Transverse colon (tissue), 4 donors: ENCODE data around the gene TCL1B.

ENCODE experiments used
- CTCF ChIP-seq, 5 experiments: fragments of 200-600 bp in 3 of 5; fragments of 450-650 bp in 2 of 5; sonication (generic) in 3 of 5; IDR thresholded peaks; 1 replicate in 2 of 5; 2 replicates in 3 of 5; pipeline ENCODE4 v1.5.1; 2016 to 2017; ENCODE audit warnings: antibody characterized with exemption in 5 of 5, inconsistent platforms in 3 of 5, mild to moderate bottlenecking in 2 of 5, moderate library complexity in 1 of 5
- EP300 ChIP-seq: sonication (generic); formaldehyde crosslinking; IDR thresholded peaks from one replicate; pipeline ENCODE4 v1.6.1; 2017; ENCODE audit warnings: antibody characterized with exemption, low read depth
- POLR2A ChIP-seq: fragments of 450-650 bp; IDR thresholded peaks from one replicate; pipeline ENCODE4 v1.6.1; 2016; ENCODE audit warnings: antibody characterized with exemption, mild to moderate bottlenecking, moderate library complexity
- POLR2AphosphoS5 ChIP-seq, 3 donors: sonication (generic); formaldehyde crosslinking; IDR thresholded peaks; one replicate each; pipeline ENCODE4 v1.6.1; 2016; ENCODE audit warnings: antibody characterized with exemption in 3 of 3

GRCh38 chr14:95649230-95649629 is 37.0 kb upstream of the TCL1B start:
- TF ChIP-seq CTCF (IDR thresholded peaks at IDR 0.05) (no peak), POLR2A (no peak), EP300 (no peak), POLR2AphosphoS5 (IDR thresholded peaks at IDR 0.05) (no peak)
